HG03521 (cell line): ENCODE measurements around the gene SCP2.

Source experiments
- ATAC-seq: cut with Tn5 transposase; IDR thresholded peaks from one replicate; pipeline ENCODE4 v1.9.1; 2021; ENCODE audit warnings: mild to moderate bottlenecking, moderate library complexity; ENCODE audit not compliant: unreplicated experiment

SCP2 gene

GRCh38 chr1:53093778-53094532 lies 166.9 kb downstream of the SCP2 start:
- ATAC-seq: no peak

- no peak for ATAC-seq
Observed at GRCh38 chr1:53094533-53094919, 167.4 kb downstream of the SCP2 start.
